OCI-LY7 (cell line): ENCODE measurements around the gene RELN.

Source experiments
- CTCF ChIP-seq: fragments of 200-600 bp; sonication (generic); conservative IDR thresholded peaks from 2 replicates; pipeline ENCODE4 v1.5.1; 2014; ENCODE audit warnings: mild to moderate bottlenecking, antibody characterized with exemption, low read length, moderate library complexity, mixed read lengths
- EZH2phosphoT487 ChIP-seq: fragments of 200-600 bp; sonication (generic); IDR thresholded peaks from 2 replicates; pipeline ENCODE4 v1.6.1; 2018; ENCODE audit warnings: low read depth, borderline replicate concordance, mild to moderate bottlenecking, mixed run types, antibody characterized with exemption, low read length, moderate library complexity, mixed read lengths

- TF ChIP-seq CTCF (no peak), EZH2phosphoT487 (no peak)
Observed at GRCh38 chr7:103772171-103772773, 217.2 kb downstream of the RELN start.
